HAP-1 (cell line): ENCODE data around the gene TBXA2R.

ENCODE experiments used
- DNase-seq, 2 experiments: peaks; one replicate each; pipeline ENCODE4 v3.0.0-alpha.2; 2016 to 2020; ENCODE audit warnings: low spot score in 2 of 2
- H3K27me3 ChIP-seq: fragments of 250-450 bp; sonication (Bioruptor Pico); 2 replicates; pipeline ENCODE4 v1.5.1; 2020; ENCODE audit warnings: low read depth, mild to moderate bottlenecking, moderate library complexity
- H3K36me3 ChIP-seq: fragments of 250-450 bp; sonication (Bioruptor Pico); replicated peaks from 2 replicates; pipeline ENCODE4 v1.5.1; 2020; ENCODE audit warnings: mild to moderate bottlenecking
- H3K4me1 ChIP-seq: fragments of 250-450 bp; sonication (Bioruptor Pico); 2 replicates; pipeline ENCODE4 v1.5.1; 2020; ENCODE audit warnings: mild to moderate bottlenecking
- H3K4me3 ChIP-seq: fragments of 250-450 bp; sonication (Bioruptor Pico); 2 replicates; pipeline ENCODE4 v1.5.1; 2020; ENCODE audit warnings: mild to moderate bottlenecking, moderate library complexity
- H3K9me3 ChIP-seq: fragments of 250-450 bp; sonication (Bioruptor Pico); 2 replicates; pipeline ENCODE4 v1.5.1; 2020; ENCODE audit warnings: mild to moderate bottlenecking, moderate library complexity
- in situ Hi-C: fragments of 300-500 bp; cut with MboI; formaldehyde crosslinking; loops from 3 replicates; pipeline ENCODE4 v1.14.3; 2020; ENCODE audit warnings: low sequenced_read_pairs, inconsistent platforms, mixed read lengths

The TBXA2R gene

DNA sequence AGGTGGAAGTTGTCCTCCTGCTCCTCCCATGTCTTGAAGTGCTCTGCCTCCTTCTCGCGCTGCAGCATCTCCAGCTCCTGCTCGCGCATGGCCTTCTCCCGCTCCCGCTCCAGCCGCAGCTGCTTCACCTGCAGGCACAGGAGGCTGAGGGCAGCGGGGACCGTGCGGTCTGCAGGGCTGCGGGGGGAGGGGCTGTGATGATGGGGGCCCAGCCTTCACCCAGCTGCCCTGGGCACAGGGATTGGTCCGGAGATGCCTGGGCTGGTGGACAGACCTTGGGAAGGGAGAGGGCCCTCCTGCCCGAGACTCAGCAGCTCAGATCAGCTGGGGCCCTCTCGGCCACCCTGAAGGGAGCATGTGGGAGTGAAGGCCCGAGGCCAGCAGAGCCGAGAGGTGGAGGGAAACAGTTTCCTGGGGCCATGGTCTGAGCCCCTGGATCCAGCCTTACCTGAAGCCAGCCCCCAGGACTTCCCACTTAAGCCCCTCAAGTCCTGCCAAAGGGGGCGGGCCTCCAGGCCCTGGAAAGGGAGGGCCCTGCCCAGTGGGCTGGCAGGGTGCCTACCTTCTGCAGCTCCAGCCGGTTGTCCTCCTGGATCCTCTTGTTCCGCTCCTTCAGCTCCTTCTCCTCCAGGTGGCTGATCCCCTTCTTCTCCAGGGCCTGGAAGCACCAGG lies 13.6 kb upstream of the TBXA2R start:
- Histone ChIP-seq H3K4me3 (no peak overlapping the region), H3K27me3 (no peaks in the 10 kb centered on the region), H3K36me3 (peaks cover 20% of the 10 kb centered on the region), H3K9me3 (no peaks in the 10 kb centered on the region), H3K4me1 (0 out of 2 replicates have a peak, but pooled peaks cover under 1% of the 10 kb centered on the region)
- DNase-seq: no peak
- in situ Hi-C loops: no loop called here

DNA sequence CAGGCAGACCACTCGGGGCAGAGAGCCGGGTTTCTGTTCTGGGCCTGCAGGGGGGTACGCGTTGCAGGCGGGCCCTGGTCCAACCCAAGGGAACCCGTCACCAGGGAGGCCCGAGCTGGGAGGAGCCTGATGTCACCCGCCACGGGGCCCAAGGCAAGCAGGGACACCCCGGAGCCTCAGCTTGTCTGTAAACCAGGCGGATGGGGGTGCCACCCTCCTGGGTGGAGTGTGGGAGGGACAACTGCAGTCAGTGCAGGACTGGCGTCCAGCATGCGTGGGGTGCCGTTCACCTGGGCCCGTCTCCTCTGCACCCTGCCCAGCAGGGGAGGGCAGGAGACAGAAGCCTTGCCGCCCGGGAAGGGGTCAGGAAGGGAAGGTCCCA lies 12.9 kb upstream of the TBXA2R start:
- Histone ChIP-seq H3K9me3 (no peaks in the 10 kb centered on the region), H3K27me3 (no peaks in the 10 kb centered on the region), H3K36me3 (peaks cover 20% of the 10 kb centered on the region), H3K4me1 (no peaks in the 10 kb centered on the region), H3K4me3 (no peak overlapping the region)
- in situ Hi-C loops: no loop called here
- DNase-seq: no peak

DNA sequence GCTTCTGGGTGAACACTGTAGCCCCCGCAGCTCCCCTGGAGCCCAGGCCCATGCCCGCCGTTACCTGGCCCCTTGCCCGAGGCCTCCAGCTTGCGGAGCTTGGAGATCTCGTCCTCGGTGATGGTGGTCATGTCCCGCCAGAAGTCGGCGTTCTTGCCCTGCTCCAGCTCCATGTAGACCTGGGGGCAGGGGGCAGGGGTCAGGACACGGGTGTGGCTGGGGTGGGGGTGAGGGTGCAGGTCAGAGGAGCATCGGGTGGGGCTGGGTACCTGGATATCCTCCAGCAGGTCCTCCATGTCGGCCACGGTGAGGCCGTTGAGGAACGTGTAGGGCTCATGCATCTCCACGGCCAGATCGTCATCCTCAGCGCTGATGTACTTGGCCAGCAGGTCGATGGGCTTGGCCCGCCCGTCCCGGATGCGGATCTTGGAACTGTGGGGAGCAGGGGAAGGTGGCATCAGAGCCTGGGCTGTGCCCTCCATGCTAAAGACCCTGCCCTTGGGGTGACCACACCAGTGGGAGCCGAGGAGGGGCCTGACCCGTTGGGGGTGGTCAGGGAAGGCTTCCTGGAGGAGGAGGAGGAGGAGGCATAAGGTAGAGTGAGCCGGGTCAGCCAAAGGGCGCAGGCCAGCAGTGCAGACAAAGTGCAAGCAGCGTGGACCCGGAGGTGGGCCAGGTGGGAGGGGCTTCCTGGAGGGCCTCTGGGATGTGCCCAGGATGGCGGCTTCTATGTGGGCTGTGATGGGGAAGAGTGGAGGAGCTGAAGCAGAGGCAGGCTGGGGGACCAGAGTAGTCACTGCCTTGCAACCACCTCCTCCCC lies 12.3 kb upstream of the TBXA2R start:
- in situ Hi-C loops: no loop called here
- Histone ChIP-seq H3K4me3 (no peak overlapping the region), H3K9me3 (no peaks in the 10 kb centered on the region), H3K27me3 (no peaks in the 10 kb centered on the region), H3K36me3 (peaks cover 20% of the 10 kb centered on the region), H3K4me1 (no peaks in the 10 kb centered on the region)
- DNase-seq: no peak

DNA sequence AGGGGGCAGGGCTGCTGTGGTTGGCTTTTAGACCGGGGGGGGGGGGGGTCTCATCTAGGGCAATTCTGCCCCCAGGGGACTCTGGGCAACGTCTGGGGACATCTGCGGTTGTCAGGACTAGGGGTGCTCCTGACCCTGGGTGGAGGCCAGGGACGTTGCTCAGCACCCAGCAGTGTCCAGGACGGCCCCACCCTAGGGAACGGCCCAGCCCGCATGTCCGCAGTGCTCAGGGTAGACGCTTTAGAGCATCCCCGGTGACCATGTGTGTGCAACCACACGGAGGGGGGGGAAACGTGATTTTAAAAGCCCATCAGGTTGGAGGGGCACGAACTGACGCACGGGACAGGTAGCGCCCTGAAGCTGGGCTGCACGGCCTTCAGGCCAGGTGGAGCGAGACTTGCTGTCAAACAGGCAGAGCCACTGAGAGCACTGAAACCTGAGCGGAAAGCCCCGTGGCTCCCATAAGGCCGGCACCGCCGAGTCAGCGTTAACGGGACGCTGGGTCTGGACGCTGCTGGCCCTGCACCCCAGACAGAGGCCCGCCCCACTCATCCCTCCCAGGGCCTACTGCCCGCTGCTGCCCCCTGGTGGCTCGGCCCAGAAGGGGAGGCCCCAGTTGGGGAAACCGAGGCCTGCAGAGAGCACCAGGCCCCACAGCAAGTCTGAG lies 11.6 kb upstream of the TBXA2R start:
- no peaks in the 10 kb centered on the region for H3K27me3 ChIP-seq
- DNase-seq: peak in 1 of 2 experiments; percentile 75
- no peak overlapping the region for H3K4me3 ChIP-seq
- in situ Hi-C loops: no loop called here
- H3K4me1 ChIP-seq: no peaks in the 10 kb centered on the region
- H3K9me3 ChIP-seq: no peaks in the 10 kb centered on the region
- peaks cover 19% of the 10 kb centered on the region for H3K36me3 ChIP-seq

DNA sequence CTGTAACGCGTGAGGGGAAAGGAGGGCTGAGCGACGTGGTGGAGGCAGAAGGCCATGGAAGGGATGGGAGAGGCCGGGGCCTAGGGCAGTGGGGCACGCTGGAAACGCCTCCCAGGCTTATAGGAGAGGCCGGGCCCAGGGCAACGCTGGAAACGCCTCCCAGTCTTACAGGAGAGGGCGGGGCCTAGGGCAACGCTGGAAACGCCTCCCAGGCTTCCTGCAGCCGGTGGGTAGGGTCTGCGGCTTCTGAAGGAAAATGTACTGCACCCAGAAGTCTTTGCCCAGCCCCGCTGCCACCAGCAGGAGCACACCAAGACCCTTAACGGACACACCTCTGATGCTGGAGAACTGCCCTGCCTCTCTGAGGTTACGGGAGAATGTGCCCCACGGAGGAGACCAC lies 10.8 kb upstream of the TBXA2R start:
- no peaks in the 10 kb centered on the region for H3K9me3 ChIP-seq
- in situ Hi-C loops: no loop called here
- H3K4me3 ChIP-seq: no peak overlapping the region
- peaks cover 14% of the 10 kb centered on the region for H3K36me3 ChIP-seq
- H3K27me3 ChIP-seq: no peaks in the 10 kb centered on the region
- no peaks in the 10 kb centered on the region for H3K4me1 ChIP-seq
- no peak for DNase-seq

DNA sequence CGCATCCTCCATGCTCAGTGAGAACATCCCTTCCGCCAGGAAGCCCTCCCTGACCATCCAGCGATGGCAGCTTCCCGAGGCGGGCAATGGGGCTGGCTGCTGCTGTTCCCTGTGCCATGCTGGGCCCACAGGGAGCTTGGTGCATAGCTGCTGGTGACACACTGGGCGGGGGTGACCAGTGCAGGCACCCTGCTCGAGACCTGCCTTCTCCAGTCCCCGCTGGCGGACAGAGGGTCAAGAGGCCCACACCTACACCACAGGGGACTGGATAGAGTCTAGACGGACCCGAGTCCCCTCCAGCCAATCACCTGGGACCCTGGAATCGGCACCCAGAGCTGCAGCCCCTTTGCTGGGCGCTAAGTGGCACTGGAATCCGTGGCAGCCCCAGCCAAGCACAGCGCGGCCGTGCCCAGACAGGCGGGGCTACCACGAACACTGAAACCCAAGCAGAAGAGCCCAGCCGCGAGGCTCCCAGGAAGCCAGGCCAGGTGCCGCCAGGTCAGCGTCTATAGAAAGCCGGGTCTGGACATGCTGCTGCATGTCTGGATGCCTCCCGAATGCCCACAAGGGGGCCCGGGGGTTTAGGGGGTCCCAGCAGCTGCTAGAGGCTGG lies 9.0 kb upstream of the TBXA2R start:
- Histone ChIP-seq H3K4me1 (no peaks in the 10 kb centered on the region), H3K27me3 (no peaks in the 10 kb centered on the region), H3K4me3 (no peak overlapping the region), H3K9me3 (no peaks in the 10 kb centered on the region), H3K36me3 (peaks cover 21% of the 10 kb centered on the region)
- in situ Hi-C loops: no loop called here
- DNase-seq: no peak

DNA sequence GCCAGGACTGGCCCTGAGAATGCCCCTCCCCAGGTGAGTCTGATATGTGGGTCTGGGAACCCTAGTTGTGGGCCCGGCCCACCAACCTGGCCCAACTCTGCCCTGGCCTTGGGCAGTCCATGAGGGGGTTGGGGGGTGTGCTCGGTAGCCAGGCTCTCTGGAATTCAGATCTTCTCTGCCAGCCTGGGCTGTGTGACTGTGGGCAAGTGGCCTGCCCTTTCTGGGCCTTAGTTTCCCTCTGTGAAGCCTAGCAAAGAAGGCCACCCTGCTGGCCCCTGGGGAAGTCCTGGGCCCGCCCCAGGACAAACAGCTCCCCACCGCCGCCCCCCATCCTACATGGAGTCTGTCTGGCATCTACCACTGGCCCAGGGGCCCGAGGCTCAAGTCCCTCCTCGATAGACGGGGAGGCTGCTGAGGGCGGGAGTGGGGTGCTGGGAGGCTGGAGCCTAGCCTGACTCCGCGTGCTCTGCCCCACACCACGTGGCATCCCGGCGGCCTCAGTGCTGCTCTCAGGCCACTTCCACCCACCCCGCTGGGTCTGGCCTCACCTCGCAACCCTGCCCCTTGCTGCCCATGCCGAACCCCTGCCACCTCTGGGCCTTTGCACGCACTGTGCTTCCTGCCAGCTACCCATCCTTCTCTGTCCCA lies 8.3 kb upstream of the TBXA2R start:
- DNase-seq: no peak
- Histone ChIP-seq H3K4me1 (no peaks in the 10 kb centered on the region), H3K36me3 (peaks cover 18% of the 10 kb centered on the region), H3K9me3 (no peaks in the 10 kb centered on the region), H3K27me3 (no peaks in the 10 kb centered on the region), H3K4me3 (no peak overlapping the region)
- in situ Hi-C loops: no loop called here

DNA sequence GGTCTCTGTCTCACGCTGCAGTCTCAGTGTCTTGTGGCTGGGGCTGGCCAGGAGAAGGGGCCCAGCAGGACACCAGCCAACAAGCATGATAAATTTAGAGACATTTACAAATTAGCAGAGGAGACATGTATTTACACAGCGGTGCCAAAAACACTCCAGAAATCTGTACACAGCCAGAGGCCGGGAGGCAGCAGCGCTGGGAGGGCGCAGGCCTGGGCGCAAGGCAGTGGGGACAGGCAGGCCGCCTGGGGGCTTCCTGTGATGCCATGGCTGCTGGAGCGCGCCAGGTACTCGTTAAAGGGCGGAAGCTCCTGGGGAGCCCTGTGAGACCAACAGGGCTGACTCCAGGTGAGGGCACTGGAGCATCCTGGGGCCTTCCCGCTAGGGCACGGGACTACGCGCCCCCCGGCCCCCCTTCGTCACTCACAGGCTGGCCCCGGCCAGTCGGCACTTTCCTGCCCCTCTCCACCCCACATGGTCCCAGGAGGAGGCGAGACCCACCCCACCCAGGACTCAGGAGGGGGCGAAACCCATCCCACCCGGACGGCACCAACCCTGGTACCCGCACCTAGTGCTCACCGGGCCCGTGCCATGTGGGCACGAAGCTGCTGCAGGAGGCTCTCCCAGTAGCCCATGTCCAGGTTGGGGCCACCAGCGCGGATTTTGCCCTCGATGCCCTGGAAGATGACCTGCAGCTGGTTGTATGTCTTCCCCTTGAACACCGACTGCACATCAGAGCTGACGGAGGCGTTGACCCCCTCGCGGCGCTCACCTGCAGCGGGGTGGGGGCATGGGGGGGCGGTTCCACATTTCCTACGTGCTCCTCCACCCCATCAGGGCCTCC lies 7.4 kb upstream of the TBXA2R start:
- no peaks in the 10 kb centered on the region for H3K4me1 ChIP-seq
- peaks cover 18% of the 10 kb centered on the region for H3K36me3 ChIP-seq
- in situ Hi-C loops: no loop called here
- no peak for DNase-seq
- no peaks in the 10 kb centered on the region for H3K27me3 ChIP-seq
- no peak overlapping the region for H3K4me3 ChIP-seq
- no peaks in the 10 kb centered on the region for H3K9me3 ChIP-seq

DNA sequence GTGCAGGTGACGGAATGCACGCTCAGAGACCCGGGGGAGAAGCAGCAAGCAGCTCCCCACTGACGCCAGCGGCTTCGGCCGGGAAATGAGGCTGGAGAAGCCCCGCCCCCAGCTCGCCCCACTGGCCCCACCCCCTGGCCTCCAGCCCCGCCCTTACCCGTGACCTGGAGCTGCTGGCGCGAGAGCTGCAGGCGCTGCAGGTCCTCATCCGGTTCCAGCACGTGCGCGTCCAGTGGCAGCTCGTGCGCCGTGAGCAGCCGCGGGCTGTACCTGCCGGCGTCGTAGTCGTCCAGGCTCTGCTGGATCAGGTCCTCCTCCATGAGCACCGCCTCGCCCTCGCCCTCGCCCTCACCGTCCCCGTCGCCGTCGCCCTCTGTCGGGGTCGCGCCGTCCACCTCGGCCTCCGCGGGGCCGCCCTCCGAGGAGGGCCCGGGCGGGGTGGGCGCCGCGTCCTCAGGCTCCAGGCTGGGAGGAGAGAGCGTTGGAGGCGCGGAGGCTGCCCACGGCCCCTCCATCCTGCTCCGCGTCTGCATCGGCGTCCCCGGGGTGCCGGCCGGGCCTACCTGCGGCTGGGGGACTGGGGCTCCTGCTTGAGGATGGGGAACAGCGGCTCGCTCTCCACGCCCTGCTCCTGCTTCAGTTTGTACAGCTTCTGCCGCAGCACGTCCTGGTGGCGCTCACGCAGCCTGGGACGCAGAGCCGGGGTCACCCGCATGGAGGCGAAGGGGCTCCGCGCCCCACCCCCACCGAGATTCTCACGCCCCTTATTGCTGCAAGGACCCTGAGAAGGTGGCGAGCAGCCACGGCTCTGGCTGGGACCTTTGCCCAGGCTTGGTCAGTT lies 6.4 kb upstream of the TBXA2R start:
- no peaks in the 10 kb centered on the region for H3K27me3 ChIP-seq
- H3K4me1 ChIP-seq: peaks cover 1% of the 10 kb centered on the region
- DNase-seq: no peak
- peaks cover 18% of the 10 kb centered on the region for H3K36me3 ChIP-seq
- no peak overlapping the region for H3K4me3 ChIP-seq
- in situ Hi-C loops: no loop called here
- no peaks in the 10 kb centered on the region for H3K9me3 ChIP-seq

DNA sequence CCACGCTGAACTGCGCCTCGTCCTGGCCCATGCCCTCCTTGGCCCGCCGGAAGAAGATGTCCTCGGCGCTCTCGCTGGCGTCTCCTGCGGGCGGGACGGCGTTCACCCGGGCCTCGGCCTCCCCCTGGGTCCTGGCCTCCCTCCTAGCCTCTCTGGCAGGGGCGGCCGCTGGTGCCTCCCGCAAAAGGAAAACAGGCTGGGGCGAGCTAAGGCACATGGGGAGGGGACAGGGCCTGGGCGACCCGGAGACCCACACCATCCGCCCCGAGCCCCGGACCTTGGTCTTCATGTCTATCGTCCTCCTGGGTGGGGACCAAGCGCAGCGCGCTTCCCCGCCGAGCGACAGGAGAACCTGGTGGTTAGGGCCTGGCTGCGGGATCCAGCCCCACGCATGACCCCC lies 5.7 kb upstream of the TBXA2R start:
- in situ Hi-C loops: no loop called here
- Histone ChIP-seq H3K4me3 (no peak overlapping the region), H3K27me3 (no peaks in the 10 kb centered on the region), H3K36me3 (peaks cover 18% of the 10 kb centered on the region), H3K4me1 (peaks cover 9% of the 10 kb centered on the region), H3K9me3 (no peaks in the 10 kb centered on the region)
- no peak for DNase-seq

DNA sequence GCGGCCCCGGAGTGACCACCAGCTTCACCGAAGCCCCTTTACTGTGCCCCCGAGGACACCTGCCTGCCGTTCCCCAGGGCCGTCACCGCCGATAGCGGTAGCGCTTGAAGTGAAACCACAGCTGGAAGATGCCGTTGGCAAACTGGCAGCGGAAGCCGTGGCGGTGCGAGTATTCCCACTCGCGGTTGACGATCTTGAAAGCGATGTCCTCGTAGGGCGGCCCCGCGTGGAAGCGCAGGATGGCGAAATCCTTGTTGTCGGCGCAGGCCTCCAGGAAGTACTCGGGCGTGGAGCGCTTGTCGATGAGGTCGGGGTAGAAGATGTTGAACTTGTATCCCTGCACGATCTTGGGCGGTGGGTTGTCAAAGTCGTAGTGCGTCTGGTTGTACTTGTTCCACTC lies 5.2 kb upstream of the TBXA2R start:
- Histone ChIP-seq H3K36me3 (peaks cover 16% of the 10 kb centered on the region), H3K4me3 (no peak overlapping the region), H3K27me3 (no peaks in the 10 kb centered on the region), H3K9me3 (no peaks in the 10 kb centered on the region), H3K4me1 (peaks cover 11% of the 10 kb centered on the region)
- no peak for DNase-seq
- in situ Hi-C loops: no loop called here
